Germinal center (tissue), 1 donor: ENCODE measurements around the gene CCNL1.
"Not testable (repeated sequence)": the region's sequence is repeated elsewhere in the genome, so short reads cannot be mapped to it uniquely, and the experiment has no call there.

Experiments
- DNase-seq: peaks from one replicate; pipeline ENCODE4 v3.0.0; 2012; ENCODE audit warnings: mixed read lengths, low spot score

CCNL1 gene

DNA sequence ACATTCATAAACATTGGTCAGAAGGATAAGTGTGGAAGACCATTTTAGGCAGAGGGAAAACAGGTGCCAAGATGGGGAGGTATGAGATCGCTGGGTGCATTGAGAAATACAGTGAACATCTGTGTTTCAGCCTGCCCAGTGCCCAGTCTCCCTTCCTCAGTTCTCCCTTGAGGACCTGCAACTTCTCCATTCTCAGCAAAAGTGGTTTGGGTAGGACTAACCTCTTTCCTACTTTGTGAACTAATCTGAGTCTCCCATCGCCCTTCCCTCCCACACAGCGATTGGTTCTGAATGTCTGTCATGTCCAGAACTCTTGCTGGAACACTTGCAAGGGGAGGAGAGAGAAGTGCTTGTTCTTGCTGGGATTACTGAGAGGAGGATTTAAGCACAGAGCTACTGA is 10.9 kb upstream of the CCNL1 start:
- DNase-seq: no peak

GRCh38 chr3:157167371-157168042 is 7.6 kb upstream of the CCNL1 start:
- peak; percentile 36 for DNase-seq

DNA sequence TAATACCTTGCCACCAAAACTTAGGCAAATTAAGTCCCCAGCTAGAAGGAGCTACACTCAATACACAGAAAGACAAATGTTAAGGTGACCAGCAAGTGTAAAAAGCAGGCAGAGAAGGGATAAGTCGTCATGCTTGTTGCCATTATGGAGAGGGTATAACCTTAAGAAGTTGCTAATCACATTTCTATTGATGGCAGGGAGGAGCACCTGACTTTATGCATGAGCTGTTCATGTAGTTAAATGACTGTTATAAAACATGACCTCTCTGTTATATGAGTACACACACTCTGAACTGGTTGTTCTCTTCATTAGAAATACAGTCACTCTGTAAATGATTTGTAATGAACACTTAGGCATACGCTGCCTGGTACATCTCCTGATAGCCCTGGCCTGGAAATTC is 6.6 kb upstream of the CCNL1 start:
- peak; percentile 13 for DNase-seq

- no peak for DNase-seq
These were observed 6.2 kb upstream of the CCNL1 start for GRCh38 chr3:157166115-157166514.

DNA sequence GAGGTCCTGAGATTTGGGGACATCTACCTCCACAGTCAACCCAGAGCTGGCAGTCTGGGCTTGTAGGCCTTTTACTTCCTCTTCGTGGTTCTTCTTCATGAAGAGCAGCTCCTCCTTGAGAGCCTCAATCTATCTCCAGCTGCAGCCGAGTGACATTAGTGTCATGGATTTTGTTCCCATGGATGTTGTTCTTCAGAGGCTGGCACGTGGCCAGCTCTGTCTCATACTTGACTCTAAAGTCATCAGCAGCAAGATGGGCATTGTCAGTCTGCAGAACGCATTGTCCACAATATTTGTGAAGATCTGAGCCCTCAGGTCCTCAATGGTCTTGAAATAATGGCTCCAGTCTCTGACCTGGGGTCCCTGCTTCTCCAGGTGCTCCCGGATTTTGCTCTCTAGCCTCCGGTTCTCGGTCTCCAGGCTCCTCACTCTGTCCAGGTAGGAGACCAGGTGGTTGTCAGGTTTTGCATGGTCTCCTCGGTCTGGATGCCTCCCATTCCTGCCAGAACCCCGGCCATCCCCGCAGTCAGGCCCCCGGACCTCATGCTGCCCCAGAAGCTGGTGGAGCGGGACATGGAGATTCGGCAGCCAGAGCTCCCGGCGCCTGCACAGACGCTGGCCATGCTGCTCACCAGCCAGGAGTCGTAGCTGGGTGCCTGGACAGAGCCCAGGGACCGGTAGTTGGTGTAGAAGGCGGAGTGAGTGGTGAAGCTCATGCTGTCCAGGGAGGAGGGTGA is 3.4 kb upstream of the CCNL1 start:
- DNase-seq: no peak

DNA sequence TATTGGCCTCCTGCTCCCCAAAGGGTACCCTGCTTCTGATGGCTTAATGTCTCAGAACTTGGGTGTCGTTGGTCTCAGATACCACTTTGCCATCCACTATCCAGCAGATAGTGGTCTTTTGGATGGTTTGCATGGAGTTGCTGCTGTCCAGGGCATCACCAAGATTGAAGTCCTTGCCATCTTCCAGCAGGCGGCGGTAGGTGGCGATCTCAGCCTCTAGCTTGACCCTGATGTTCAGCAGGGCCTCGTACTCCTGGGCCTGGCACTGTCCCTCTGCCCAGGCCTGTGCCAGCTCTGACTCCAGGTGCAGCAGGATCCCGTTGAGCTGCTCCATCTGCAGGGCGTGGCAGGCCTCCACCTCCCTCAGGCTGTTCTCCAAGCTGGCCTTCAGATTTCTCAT is 2.7 kb upstream of the CCNL1 start:
- not testable (repeated sequence) for DNase-seq

DNA sequence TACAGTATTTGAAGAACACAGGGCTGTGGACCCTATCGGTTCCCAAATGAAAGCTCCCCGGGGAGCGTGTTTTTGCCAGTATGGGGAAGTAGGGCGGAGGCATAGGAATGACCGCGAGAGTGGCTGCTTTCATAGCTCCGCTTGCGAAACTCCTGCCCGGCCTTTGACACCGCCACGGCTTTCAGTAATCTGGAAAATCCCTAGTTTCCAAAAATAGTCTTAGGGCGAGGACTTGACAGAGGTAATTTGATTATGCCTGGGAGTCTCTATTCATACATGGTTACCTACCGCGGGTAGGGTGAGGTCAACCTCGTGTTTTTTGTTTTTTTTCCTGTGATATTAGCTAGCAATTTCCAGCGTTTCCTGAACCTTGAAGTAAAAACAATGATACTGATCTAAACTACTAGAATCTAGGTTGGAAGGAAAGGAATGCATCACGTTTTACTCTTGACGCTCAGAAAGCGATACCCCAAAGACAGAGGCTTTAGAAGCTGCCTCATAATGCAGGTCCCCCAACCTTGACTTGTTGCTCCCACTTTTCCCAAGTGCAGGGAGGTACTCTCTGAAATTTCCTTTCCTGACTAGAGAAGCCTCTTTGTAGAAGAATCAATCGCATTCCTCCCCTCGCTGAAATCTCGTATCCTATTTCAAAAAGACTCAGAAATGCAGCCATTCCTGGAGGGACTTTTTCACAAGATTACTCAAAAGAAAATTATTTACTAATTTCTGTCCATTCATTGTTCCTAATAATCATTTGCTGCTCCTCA is 894 bp upstream of the CCNL1 start:
- DNase-seq: peak; percentile 48

DNA sequence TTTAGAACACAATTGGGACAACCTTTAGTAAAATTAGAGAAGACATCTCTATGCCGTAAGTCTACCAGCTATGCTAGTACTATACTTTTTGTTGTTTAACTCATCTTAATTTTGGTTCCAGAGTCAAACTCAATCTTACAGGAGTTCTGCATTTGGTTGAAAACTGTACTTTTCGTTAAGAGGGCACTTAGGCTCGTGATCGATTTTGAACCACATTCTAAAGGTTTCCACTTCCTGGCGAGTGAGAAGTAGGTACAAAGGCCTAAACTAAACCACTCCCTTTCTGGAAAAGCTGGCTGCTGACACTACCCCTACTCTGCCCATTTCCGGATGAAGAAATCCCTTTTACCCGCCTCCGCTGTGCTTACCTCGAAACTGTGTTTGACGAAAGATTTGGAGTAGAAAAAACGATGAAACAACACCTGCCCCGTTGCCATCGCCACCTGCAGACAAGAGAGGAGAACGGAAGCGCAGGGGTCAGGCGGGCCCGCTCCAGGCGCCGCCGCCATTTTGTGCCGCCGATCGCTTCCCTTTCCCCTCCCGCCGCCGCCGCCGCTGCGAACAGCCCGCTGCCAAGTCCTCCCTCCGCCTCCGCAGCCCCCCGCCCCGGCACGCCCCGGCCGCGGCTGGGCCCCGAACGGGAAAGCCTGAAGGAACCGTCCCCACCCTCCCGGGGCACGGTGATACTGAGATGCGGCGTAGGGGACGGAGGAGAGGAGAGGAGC is 748 bp downstream of the CCNL1 start:
- peak; percentile 69 for DNase-seq

- no peak for DNase-seq
These were observed 2.1 kb downstream of the CCNL1 start for GRCh38 chr3:157157836-157158235.

- no peak for DNase-seq
These were observed 2.9 kb downstream of the CCNL1 start for GRCh38 chr3:157156837-157157635.

DNA sequence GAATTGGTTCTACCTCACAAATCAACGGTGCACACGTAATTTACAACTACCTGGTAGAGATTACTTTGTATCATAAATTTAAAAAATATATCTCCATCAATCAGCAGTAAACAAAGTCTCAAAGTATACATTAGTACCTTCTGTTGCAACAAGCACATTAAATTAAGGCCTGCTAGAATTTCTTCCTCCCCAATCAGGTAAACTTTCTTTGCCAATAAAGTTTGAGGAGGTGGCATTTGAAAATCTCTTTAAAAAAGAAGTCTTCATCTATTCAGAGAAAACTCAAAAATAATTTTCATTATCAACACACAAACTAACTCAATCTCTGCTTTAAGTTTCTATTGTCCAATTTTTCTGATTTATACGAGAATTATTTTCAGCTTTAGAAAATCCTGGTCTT is 4.4 kb downstream of the CCNL1 start:
- no peak for DNase-seq

DNA sequence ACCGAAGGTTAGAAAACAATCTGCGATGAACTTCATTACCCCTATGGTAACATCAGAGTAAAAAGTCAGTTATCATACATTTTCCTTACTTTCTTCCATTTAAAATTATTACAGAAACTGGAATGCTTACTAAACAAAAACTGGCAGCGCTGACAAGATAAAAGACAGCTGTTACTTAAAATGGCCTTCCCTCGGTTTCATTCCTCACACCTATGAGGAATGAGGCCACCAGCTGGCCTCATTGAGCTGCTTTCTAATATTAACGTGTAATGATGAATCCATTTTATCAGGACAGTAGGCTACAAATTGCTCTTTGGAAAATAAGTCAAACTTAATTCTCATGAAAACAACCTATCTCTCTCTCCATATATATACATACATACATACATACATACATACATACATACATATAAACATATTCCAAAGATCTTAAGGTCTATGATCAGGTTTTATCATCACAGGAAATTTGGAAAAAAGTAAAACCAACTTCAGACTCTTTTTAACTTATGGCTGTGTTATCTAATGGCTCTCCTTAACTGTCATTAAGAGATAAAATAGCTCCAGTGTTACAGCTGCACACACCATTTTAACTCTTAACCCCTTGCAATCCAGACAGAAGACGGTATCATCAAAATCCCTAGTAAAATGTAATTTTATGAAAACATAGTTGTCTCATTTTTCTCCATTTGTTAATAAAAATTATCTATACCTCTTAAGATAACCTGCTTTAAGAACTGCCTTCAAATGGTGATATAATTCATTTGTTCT is 5.2 kb downstream of the CCNL1 start:
- no peak for DNase-seq

- no peak for DNase-seq
These were observed 7.0 kb downstream of the CCNL1 start for GRCh38 chr3:157152930-157153329.

DNA sequence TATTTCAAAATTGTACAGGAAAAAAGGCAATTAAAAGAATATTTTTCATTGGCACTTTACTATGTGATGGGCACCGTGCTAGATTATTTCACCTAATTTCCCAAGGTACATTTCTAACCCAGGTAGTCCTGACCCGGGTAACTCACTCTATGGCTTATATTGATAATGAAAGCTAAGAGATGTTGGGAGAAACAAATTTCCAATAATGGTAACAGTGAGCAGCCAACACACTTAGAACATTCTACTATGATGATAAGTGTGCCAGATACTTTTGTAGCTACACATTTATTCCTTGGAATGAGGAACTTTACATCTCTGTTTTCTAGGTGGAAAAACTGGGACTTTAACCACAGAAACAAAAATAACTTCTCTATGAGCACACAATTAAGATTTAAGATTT is 7.5 kb downstream of the CCNL1 start:
- no peak for DNase-seq

DNA sequence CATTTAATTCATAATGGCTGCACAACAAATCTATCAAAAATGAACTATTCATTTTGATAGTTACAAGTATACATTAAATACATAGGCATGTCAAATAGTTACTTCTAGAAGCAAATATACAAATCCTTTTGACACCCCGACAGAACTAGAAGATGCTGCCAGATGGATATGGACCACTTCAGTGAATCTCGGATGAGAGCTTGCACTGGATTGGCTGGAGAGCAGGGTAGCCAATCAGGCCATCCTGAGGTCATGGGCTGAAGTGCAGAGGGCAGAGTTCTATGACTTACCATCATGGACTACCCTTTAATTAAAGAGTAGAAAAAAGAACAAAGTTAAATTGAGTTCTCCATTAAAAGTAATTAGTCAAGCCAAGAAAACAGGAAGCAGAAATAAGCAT is 8.3 kb downstream of the CCNL1 start:
- no peak for DNase-seq

- no peak for DNase-seq
These were observed 8.8 kb downstream of the CCNL1 start for GRCh38 chr3:157151151-157151550.

DNA sequence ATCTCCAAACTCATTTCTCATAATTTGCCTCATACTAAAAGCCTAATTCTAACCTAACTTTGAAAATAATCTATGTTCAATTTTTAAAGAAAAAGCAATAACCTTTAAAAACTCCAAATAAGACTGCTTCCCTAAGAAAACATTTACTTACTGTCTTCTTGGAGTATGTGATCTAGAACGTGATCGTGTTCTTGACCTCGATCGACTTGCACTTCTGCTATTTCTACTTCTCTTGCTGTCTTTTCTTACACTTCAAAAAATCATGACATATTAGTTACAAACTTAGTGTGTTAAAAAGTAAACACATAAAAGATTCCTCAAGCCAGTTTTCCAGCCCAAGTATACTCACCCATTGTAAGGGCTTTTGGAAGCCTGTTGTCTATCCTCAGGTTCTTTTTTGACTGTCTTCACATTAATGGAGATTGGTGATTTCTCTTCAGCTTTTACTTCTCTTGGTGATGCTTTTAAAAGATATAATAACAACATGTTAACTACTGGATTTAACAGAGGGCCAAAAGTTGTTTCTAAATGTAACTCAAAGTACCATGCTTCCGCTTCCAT is 10.7 kb downstream of the CCNL1 start:
- DNase-seq: no peak

DNA sequence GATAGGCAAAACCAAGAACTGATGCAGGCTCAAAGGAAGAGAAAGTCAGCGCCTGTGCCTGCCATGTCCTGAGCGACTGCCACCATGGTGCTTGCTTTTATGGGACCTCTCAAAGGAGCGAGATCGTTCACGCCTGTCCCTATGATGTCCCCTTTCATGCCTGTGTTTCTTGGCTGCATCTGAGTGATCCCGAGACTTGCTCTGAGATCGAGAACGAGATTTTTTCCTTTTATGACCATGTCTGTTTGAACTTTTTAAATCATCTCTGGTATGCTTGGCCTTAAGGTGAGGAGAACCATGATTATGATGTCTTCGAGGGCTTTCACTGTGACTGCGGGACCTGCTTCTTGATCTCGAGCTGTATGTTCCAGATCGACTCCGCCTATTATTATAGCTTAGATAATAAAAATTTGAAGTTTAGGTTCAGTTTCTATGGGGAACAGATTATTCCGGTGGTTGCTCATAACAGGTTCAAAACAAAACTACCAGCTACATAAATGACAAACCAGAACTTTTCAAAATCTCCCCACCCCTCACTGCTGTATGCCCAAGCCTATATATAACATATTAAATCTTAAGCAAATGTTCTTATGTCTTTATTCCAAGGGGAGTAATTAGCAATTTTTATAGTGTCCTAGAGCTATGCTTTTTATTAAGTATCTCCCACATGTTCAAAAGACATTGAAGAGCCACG is 11.6 kb downstream of the CCNL1 start:
- no peak for DNase-seq

DNA sequence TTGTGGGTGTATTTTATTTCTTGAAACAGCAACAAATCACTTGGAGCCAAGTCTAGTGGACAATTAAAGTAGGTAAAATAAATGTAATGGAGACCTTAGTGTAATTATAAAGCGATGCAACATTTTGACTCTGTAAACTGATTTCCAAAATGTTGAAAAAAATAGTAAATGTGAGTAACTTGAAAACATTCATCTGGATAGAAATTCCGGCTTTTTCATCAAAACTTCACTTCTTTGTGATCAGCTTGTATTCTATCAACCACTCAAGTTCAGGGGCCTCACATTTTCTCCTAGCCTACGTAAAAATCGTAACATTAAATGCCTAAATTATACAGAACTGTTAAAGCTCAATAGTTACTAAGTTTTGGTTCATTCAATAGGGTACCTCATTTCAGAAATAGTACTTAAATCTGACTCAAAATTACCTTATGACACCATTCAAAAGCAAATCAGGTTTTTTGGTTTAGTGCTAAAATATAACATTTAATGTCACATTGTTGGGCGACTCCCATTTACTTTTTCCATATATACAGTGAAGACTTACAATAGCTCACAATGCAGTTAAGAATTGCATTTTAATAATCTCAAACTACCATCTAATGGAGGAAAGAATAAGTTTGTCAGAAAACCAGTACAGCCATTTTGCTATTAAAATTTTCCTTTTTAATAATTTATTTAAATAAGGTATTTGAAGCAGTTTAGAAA is 12.7 kb downstream of the CCNL1 start:
- DNase-seq: no peak
